Measurements from ENCODE around the gene IBTK. TPM values are rescaled to one million over a fixed set of nuclear protein-coding genes. Genes with fewer than 3 reads are reported as not detected.
A peak's percentile ranks its signal among the peaks of the same experiment; 100 is the strongest.

Gene IBTK
- total RNA-seq, 1 experiment from 2014 or later: 17.1 TPM

DNA sequence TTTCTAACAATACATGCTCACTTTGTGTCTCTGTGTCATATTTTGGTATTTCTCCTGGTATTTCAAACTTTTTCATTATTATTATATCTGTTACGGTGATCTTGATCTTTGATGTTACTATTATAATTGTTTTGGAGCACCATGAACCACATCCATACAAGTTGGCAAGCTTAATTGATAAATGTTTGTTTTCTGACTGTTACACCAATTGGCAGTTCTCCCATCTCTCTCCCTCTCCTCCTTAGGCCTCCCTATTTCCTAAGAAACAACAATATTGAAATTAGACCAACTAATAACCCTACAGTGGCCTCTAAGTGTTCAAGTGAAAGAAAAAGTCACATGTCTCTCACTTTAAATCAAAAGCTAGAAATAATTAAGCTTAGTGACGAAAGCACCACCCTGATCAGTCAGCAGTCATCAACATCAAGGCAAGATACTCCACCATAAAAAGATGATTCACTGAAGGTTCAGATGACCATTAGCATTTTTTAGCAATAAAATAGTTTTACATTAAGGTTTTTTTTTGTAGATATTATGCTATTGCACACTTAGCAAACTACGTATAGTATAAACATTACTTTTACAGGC lies 61.5 kb downstream of the IBTK start:
- H4K20me1 ChIP-seq (ENCODE audit: control insufficient read depth, insufficient read depth, insufficient read length): no peaks in the 10 kb centered on the region
- no peak overlapping the region for H4K8ac ChIP-seq (replicated peaks; ENCODE audit: insufficient read length, low read depth, low read length)
- no peak overlapping the region for H2BK5ac ChIP-seq (ENCODE audit: insufficient read length, low read length)
- H4K5ac ChIP-seq (ENCODE audit: insufficient read length, low read depth, low read length): no peak overlapping the region
- no CpG with 5 or more reads among the region's 3 CpGs for WGBS (ENCODE audit: extremely low coverage, insufficient read length, low lambda C conversion rate)
- Mint-ChIP-seq H3K36me3 (ENCODE audit: insufficient read depth in 1 of 3, low read depth in 3 of 3) (peaks cover 9 to 52% (median 46%) of the 10 kb centered on the region in 3 experiments; a peak in 5 of 7 replicates), H3K27ac (0 out of 7 replicates have a peak overlapping the region, but pooled peaks of 1 of the 3 experiments have one; percentile 34), H3K9me3 (no peaks in the 10 kb centered on the region), H3K4me3 (no peak overlapping the region), H3K4me1 (no peaks in the 10 kb centered on the region), H3K27me3 (ENCODE audit: low read depth) (no peaks in the 10 kb centered on the region)
- H3K23ac ChIP-seq (ENCODE audit: insufficient read length, low read depth, low read length): no peak overlapping the region
- H3K18ac ChIP-seq (ENCODE audit: insufficient read length, low read depth, low read length): no peak overlapping the region
- no peak overlapping the region for H2BK15ac ChIP-seq (ENCODE audit: low read depth, low read length)
- no peak overlapping the region for H2BK120ac ChIP-seq (ENCODE audit: low read depth, low read length, poor library complexity, severe bottlenecking)
- H3T11ph ChIP-seq (ENCODE audit: low read length): no peak overlapping the region
- H2BK20ac ChIP-seq (ENCODE audit: low read depth, low read length, poor library complexity, severe bottlenecking): no peak overlapping the region
- no peaks in the 10 kb centered on the region for H3K4me1 ChIP-seq (ENCODE audit: insufficient read depth, low read length)
- no peak overlapping the region for H2AK5ac ChIP-seq (ENCODE audit: insufficient read length, low read length)
- no peak overlapping the region for H2AFZ ChIP-seq (ENCODE audit: low read length)
- H3K9me3 ChIP-seq (ENCODE audit: control insufficient read depth, low read depth, low read length): no peaks in the 10 kb centered on the region
- H3K27ac ChIP-seq (ENCODE audit: insufficient read length, low read depth, low read length): no peak overlapping the region
- H4K91ac ChIP-seq (ENCODE audit: insufficient read length, low read depth, low read length): no peak overlapping the region
- no peaks in the 10 kb centered on the region for H3K23me2 ChIP-seq (ENCODE audit: insufficient read length, low read depth, low read length, poor library complexity, severe bottlenecking)
- H3K4me2 ChIP-seq (ENCODE audit: insufficient read depth, insufficient read length, low read length): no peak overlapping the region
- no peak for DNase-seq
- H3K4ac ChIP-seq (ENCODE audit: low read depth, low read length): no peak overlapping the region
- no peak overlapping the region for H3K56ac ChIP-seq (ENCODE audit: insufficient read length, low read depth, low read length)
- H3K27me3 ChIP-seq (ENCODE audit: insufficient read depth, low read length): no peaks in the 10 kb centered on the region
- no peaks in the 10 kb centered on the region for H3K79me1 ChIP-seq (ENCODE audit: insufficient read depth, low read depth, low read length, poor library complexity, severe bottlenecking)
- H3K14ac ChIP-seq (ENCODE audit: insufficient read depth, low read length): no peak overlapping the region
- H3K9ac ChIP-seq (ENCODE audit: extremely low read depth, insufficient read length, low read length): no peak overlapping the region
- TF ChIP-seq, protein P1, sequence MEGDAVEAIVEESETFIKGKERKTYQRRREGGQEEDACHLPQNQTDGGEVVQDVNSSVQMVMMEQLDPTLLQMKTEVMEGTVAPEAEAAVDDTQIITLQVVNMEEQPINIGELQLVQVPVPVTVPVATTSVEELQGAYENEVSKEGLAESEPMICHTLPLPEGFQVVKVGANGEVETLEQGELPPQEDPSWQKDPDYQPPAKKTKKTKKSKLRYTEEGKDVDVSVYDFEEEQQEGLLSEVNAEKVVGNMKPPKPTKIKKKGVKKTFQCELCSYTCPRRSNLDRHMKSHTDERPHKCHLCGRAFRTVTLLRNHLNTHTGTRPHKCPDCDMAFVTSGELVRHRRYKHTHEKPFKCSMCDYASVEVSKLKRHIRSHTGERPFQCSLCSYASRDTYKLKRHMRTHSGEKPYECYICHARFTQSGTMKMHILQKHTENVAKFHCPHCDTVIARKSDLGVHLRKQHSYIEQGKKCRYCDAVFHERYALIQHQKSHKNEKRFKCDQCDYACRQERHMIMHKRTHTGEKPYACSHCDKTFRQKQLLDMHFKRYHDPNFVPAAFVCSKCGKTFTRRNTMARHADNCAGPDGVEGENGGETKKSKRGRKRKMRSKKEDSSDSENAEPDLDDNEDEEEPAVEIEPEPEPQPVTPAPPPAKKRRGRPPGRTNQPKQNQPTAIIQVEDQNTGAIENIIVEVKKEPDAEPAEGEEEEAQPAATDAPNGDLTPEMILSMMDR (conservative IDR thresholded peaks at IDR 0.05): no peak
- H2BK12ac ChIP-seq (ENCODE audit: insufficient read length, low read depth, low read length): no peak overlapping the region
- no peaks in the 10 kb centered on the region for H3K79me2 ChIP-seq (ENCODE audit: insufficient read depth, low read length)

Measured in H9 (cell line).